NCI-H1092 (cell line): ENCODE measurements around the gene DYNC1I1.

Experiments
- DNase-seq: peaks from one replicate; lab custom pipeline; 2025; lab: John Stamatoyannopoulos, UW

The DYNC1I1 gene

DNA sequence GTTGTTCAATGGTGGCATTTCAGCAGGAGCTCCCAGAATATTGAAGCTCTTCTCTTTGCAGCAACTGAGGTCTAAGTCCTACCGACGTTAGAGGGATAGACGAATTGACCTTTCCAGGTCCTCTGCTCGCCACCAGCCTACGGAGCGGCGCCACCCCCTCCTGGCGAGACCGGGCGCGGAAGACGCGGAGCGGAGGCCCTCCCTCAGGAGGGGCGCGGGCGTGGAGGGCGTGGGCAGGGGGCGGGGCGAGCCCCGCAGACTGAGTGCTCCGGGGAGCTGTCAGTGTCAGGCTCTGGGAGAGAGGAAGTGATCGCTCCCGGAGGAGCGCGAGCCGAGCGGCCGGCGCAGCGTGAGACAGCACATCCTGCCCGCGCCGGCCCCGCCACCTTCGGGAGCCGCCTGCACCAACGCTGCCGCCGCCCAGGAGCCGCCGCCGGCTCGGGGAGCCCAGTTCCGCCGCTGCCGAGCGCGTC, at the start of gene DYNC1I1:
Gene DYNC1I1 (plus strand): TSS at position 257 of the 473 bp plus-strand sequence. CDS start 32,176 bp downstream, outside the sequence.
- peak; percentile 82 for DNase-seq

DNA sequence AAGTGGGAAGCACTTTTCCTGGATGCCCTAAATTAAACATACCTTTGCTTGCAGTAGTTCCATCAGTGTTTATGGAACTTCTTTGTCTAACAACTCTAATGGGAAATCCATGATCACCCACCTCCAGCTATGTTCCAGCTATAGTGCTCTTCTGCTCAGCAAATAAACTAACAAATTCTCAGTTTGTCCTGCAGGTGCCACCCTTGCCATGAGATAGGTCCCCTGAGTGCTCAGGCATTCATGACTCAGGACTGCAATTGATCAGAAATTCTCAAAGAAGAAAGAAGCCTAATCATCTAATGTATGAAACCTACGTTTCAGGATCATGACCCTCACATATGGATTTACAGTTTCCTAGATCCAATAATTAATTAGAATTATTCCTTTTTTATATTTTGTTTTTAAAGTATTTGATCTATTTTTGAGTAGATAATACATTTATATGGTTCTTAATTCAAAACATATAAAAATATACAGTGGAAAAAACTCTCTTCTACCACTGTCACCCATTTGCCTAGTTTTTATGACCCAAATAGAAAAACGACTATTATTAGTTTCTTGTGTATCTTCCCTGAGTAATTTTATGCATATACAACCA, 48.7 kb upstream of the DYNC1I1 start:
- peak; percentile 53 for DNase-seq

DNA sequence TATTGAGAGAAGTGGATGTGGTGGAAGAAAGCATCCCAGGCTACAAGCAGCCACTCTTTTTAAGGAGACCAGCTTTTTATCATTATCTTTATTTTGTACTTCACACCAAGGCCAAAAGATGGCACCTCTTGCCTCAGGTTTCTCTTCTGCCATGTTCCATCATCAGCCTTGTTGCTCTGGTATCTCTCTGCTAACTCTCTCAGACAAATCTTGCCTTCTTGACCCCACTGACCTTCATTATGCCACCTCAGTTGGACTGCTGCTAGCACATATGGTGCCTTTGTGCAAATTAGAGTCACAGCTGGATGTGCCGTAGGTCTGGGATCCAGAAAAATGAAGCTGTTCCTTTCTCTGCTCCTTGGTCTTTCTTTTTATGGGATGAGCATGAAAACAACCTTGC, 47.1 kb upstream of the DYNC1I1 start:
- peak; percentile 36 for DNase-seq

DNA sequence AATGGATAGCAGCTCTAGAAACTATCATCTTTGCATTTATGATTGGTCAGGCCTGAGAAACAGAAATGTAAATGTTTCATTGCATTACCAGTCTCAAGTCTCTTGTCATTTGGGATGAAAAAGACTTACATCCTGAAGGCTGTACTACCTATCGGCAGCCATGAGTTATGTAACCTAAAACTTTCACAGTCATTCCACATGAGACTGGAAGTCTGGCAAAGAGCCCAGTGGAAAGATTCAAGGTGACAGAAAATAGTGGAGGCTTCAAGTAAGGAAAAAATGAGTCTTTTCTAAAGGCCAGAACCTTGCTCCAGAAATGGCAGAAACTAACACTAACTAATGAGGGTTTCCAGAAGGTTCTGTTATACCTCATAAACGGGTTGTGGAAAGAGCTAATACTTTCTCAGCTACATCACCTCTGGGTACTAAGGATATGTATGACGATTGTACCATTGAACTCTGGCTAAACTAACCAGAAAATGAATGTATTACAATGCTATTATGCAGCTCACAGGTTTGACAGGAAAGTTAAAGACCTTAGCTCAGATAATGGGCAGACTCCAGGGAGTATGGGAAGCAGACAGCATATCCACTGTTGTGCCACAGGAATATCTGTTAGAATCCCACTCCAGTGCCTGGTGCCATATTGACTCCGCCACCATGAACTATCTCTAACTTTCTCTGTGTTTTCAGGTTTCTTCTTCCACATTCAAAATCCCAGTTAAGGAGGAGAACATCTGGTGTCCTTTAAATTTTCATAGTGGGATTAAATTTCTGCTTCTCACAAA, 41.7 kb upstream of the DYNC1I1 start:
- DNase-seq: no peak

DNA sequence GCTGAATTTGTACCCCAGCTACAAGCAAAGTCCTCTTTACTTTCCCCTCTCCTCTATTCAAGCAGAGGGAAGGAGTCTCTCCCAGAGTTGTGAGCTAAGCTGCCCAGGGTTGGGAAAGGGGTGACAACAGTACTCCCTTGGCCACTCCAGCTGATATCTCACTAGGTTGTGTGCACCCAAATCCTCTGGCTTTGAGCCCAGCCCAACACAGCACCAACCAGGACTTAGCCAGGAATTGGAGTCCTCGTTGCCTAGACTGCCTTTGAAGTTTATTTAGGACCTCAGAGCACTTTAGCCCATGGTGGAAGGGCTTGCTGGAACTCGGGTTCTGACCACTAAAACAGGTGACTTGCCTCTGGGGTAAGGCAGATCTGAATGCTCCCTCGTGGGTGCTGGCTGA, 35.7 kb upstream of the DYNC1I1 start:
- no peak for DNase-seq

DNA sequence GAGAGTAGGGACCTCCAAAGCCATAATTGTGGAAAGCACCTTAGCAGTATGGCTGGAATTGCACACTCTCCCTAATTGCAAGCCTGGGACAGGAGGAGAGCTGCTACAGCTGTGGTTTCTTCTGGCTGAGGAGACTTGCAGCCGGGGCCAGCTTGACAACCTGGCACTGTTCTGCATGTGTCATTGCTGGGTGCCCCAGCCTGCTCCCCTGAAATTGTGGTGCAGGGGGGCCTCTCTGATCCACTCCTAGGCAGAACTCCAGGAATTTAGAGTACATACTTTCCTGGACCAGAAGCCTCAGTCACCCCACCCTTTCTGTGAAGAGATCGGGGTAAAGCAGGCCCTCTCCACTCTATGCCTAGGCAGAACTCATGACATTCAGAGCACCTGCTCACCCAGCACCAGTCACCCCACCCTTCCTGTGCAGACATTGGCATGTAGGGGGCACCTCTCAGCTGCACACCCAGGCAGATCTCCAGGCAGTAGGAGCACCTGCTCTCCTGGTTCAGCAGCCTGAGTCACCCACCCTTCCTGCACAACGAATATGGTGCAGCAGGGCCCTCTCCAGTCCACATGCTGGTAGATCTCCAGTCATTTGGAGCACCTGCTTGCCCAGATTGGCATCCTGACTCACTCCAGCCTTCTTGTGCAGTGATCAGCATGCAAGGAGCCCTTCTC, 34.4 kb upstream of the DYNC1I1 start:
- peak; percentile 16 for DNase-seq

DNA sequence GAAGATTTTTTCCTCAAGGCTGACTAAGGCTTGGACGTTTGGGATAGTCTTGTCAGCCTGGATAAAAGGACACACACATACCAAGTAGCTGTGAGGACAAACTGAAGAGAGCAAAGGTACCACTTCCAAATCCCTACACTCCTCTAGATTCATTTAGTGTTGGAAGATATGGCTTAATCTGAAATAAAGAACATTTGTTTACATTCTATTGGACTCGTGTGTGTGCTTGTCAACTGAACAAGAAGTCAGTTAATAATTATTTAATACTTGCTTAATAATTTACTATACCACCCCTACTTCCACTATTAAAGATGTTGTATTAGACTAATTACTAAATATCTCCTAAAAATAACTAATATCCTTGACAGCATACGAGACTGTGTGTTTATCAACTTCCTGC, 23.3 kb upstream of the DYNC1I1 start:
- no peak for DNase-seq

DNA sequence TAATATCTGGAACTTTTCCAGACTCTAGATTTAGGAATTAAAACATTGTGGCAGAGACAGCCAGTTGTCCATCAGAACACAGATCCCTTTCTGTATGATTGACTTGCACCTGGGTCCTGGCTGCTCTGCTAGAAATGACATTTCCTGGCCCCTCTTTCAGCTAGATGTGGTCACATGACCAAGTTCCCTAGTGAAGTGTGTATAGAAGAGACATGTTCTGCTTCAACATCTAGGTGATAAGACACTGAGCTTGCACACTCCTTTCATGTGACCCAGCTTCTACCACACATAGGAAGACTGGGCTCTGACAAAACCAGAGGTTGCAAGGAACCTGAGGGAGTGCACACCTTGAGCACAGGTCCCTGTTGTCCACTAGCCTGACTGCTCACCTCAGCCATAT, 22.8 kb upstream of the DYNC1I1 start:
- no peak for DNase-seq

DNA sequence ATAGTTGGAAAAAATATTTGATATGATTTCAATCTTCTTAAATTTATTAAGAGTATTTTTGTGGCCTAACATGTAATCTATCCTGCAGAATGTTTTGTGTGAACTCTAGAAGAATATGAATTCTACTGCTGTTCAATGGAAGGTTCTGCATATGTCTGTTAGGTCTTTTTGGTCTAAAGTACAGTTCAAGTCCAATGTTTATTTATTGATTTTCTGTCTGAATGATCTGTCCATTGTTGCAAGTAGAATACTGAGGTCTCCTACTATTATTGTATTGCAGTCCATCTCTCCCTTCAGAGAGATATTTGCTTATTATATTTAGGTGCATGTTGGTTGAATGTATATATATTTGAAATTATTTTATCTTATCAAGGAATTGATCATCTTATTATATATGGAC, 18.9 kb upstream of the DYNC1I1 start:
- no peak for DNase-seq

DNA sequence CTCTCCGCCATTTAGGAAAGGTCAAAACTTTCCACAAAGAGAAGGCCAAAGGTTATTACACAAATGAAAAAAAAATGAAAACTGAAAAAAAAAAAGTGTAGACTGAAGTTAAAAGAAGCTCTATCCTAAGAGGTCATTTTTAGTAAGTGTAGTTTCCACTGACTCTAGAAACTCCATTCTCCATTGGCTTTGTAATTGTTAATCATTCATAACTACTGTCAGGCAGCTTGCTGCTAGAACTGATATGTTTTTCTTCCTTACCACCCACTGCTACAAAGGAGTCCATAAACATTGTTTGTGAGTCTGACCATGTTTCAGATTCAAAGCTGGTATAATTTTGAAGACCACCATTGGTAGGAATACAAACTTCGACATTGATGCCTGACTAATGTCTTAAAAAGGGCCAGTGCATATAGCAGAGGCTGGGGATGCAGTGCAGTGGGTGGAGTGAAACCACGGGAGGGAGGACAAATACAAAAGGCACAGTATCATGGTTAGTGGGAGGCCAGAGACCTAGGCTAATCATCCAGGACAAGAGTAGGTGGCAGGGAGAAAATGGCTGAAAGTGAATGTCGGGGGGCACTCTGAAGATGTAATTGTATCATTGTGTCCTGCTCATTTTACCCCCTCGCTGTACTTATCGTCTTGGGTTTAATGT, 16.9 kb upstream of the DYNC1I1 start:
- DNase-seq: no peak

DNA sequence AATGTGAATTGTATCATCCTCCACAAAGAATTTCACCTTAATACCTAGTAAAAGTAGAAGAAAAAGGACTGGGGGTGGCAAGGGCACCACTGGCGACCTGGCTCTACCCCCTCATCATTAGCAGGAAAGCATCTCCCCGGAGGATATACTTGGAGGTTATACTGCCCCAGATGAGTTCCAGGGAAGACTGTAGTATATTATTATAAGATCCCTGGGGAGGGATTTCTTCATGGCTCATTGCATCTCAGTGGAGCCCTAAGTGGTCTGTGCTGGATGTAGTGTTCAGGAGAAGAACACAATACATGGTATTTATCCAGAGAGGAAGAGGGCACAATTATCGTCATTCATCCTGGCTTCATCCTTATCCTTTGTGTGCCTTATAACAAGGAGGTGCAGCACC, 14.2 kb upstream of the DYNC1I1 start:
- DNase-seq: peak; percentile 87

DNA sequence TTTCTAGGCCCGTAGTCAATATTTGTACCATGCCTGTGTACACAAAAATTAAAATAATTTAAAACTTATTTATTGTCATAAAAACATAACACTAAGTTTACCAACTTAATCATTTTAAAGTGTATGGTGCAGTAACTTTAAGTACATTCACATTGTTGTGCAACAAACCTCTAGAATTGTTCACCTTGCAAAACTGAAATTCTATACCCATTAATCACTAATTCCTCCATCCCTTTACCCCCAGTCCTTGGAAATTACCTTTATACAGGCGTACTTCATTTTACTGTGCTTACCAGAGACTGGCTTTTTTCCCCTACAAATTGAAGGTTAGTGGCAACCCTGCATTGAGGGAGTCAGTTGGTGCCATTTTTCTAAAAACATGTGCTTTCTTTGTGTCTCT, 6.3 kb upstream of the DYNC1I1 start:
- no peak for DNase-seq

DNA sequence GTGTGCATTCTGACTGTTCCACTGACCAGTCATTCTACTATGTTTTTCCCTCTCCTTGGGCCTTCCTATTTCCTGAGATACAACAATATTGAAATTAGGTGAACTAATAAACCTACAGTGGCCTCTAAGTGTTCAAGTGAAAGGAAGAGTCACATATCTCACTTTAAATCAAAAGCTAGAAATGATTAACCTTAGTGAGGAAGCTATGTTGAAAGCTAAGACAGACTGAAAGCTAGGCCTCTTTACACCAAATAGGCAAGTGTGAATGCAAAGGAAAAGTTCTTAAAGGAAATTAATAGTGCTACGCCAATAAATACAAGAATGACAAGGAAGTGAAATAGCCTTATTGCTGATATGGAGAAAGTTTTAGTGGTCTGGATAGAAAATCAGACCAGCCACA, 5.7 kb upstream of the DYNC1I1 start:
- DNase-seq: no peak

DNA sequence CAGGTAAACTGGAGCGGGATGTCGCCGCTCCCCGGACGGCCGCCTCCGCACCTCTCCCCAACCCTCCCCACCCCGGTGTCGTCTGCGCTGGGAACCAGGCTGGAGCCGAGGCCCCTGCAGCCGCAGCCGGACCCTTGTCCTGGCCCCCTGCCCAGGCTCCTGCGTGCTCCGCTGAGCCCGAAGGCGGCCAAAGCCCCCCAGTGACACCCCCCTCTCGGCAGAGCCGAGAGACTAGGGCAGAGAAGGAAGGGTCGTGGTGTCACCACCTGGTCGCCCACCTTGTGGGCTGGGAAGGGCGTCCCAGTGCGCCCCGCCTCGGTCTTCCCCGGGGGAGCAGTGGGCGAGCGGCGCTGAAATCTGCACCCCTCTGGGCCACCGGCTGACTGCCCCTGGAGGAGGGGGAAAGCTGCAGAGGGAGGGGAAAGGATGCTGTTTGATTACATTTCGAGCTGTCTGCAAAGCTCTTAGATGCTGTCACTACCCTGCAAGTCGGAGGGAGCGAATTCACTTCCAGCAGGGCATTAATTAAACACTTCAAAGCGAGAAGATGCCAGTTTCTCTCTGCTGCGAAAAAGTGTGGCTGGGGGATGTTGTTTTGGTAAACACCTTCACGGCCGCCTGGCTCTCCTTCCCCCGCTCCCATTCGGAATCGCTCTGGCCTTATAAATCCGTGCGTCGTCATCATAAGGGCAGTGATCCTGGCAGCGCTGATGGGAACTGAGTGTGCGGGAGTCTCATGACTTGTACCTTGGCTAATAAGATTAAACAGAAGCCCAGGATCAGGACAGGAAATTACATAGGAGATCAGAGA, 622 bp downstream of the DYNC1I1 start:
- peak; percentile 54 for DNase-seq

DNA sequence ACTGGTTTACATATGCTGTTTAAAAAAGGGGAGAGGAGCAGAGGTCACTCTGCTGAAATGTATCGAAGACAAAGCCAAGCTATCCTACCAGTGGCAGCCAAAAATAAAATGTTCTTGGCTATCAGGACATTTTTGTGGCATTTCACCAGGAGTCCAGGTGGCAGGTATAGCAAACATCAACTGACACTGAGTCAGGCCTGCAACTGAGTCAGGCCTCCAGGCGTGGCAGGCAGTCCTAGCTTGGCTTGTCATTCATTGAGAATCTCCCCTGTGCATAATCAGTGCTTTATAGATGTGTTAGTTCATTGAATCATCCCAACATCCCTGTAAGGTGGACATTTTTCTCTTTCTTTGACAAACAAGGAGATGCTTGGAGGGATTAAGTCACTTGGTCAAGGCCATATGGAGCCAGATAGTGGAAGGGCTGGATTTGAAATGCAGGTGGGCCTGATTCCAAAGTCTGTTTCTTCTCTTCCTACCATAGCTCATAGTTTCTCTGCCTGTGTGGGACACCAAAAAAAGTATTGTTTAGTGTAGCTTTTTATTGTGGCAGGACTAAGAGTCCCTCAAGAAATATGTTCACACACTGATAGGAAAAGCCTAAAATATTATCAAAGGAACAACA, 4.3 kb downstream of the DYNC1I1 start:
- no peak for DNase-seq

DNA sequence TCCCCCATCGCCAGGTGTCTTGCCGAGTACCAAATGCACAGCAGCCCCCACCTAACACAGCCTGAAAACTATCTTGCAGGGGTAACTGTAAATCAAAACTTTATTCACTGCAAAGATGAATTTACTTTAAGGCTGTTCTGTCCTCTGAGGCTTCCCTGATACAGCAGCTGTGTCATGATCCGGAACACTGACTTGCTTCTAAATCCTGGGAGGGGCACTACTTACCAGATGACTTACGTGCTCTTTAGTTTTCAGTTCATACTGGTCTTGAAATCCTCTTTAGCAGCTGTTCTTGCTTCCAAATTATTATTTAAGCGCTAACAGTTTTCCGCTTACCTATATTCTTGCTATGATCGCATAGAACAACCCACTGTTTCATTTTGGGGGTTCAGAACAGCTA, 4.9 kb downstream of the DYNC1I1 start:
- no peak for DNase-seq

DNA sequence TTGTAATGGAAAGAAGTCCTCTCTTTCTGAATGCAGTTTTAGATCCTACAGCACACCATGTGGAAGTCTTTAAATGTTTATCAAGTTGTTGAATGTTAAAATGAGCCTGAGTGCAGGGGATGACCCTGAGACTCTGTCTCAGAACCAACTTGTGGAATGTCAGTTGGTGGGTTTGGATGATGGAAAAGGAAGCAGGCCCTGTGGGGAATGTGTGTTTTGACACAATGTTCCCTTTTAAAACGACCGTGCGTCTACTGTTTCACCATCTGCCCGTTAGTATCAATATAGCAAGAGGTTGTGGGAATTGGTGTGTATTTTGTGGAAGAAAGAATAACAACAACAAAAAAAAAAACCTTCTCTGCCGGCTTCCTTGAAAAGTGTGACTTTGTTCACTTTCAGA, 8.3 kb downstream of the DYNC1I1 start:
- DNase-seq: no peak

DNA sequence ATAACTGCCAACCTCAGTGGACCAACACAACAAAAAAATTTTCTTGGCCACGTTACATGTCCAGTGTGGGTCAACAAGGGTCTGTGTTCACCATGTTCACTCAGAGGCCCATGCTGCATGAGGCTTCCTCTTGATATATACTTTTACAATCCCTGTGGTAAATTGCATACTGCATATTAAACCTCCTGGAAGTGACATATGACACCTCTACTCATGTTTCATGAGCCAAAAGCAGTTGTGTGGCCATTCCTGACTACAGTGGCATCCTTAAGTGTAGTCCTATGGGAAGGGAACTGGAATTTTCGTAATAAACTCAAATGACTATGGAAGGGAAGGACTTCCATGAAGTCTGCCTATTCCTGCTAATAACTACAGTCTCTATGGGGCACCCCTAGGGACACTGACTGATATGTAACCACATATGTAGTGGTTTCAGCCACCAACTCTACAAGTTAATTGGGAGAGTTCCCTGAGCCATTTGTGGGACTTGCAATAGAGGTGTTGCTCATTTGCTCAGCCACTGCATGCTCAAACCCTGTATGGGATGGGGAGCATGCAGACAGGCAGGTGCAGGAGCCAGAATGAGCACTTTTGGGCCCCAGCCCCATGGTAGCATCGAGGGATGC, 9.7 kb downstream of the DYNC1I1 start:
- no peak for DNase-seq

DNA sequence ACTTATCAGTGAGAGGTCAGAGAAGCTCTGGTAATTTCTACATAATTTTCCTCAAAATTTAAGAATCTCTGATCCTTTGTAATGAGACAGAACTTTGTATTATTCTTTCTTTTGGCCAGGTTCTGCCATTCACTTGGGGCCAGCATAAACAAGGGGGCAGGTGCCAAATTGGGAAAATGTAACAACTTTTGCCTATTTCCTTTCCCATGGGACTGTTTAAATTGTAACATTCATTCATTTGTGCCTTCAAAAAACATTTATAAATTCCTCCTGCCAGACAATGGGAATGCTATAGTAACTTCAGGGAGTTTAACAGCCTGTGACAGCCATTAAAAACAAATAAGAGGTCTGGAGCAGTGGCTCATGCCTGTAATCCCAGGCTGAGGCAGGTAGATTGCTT, 12.4 kb downstream of the DYNC1I1 start:
- no peak for DNase-seq

DNA sequence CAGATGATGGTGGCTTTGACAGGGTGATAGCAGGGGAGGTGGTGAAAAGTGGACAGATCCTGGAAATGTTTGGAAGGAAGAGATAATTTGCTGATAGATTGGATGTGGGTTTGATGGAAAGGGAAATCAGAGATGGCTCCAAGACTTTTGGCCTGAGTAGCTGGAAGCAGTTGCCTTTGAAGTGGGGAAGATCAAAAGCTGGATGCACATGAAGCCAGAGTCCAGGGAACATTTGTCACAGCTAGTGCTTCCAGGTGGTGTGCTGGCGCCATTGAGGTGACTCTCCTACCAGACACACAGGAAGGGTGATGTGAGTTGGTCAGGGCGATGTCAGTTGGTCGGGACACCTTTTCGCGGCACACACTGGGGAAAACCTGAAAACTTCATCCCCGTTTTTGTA, 15.9 kb downstream of the DYNC1I1 start:
- DNase-seq: no peak

DNA sequence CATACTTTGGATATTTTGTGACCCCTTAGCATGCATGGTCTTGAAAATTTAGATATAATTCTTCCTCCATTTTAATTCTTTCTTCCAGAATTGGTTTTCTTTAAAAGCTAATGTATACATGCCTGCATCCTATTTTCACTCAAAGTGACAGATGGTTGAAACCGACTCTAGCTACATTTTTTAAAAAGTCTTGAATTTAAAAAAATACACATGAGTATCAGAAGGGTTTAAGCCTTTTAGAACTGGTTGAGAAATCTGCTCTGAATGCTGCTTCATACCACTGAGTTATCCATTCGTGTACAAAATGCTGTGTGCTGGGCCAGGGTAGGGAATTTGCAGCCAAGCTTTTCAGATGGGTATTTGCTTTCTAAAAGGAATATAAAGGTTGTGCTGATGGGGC, 16.5 kb downstream of the DYNC1I1 start:
- DNase-seq: peak; percentile 41
